Left colon (tissue), 2 donors: ENCODE results near the gene MSLN. TPM values are rescaled to one million over a fixed set of nuclear protein-coding genes. Genes with fewer than 3 reads are reported as not detected.
A peak's percentile ranks its signal among the peaks of the same experiment; 100 is the strongest.

Experiments used
- ATAC-seq: fragments of 200-7000 bp; cut with Tn5 transposase; one replicate; pipeline ENCODE4 v1.9.1; 2020; ENCODE audit warnings: mild to moderate bottlenecking, moderate library complexity
- DNase-seq, 2 donors: peaks; one replicate each; pipeline ENCODE4 v3.0.0-alpha.2; 2020
- intact Hi-C, 2 donors: fragments of 100-400 bp; cut with DNase I in 1 of 2; cut with micrococcal nuclease in 1 of 2; formaldehyde crosslinking; loops; one replicate each; pipeline versions ENCODE4 v1.11.2 to v1.14.0; 2022; cut with DNase I, micrococcal nuclease
- total RNA-seq, 2 donors: library from RNA; stranded (reverse); fragmentation: NEBNext Ultra II Directional; extraction: Animal tissue kit (Norgen Biotek cat#: 25700); gene quantifications; one replicate each; pipeline ENCODE4 v1.2.1, GENCODE V29; 2021
- donor health status: DM: no; HTN: no; CAD: no.
- donor health status: DM: yes; HTN: yes; CAD: no.

MSLN gene
- total RNA-seq, 2 donors from 2014 or later = 6.4 to 7.0 TPM

DNA sequence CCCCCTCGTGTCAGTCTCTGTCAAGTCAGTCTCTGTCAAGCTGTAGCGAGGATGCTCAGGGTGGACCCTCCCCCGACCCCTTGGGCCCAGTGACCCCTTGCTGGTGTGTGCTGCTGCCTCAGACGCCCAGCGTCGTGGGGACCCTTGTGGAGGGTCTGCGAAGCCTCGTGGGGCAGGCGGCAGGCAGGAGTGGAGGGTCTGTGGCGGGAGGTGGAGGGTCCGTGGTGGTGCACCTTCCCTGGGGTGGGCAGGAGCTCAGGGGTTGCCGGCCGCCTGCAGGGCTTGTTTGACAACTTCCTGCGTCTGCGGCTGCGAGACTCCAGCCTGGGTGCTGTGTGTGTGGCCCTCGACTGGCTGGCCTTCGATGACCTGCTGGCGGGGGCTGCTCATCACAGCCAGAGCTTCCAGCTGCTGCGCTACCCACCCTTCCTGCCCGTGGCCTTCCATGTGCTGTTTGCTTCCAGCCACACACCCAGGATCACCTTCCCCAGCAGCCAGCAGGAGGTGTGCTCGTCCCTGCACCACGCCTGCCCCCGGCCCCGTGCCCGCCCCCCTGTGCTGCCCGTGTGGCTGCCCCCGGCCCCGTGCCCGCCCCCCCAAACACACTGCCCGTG is 34.4 kb downstream of the MSLN start:
- no peak for ATAC-seq
- DNase-seq = no peak
- intact Hi-C loops = no loop called here

DNA sequence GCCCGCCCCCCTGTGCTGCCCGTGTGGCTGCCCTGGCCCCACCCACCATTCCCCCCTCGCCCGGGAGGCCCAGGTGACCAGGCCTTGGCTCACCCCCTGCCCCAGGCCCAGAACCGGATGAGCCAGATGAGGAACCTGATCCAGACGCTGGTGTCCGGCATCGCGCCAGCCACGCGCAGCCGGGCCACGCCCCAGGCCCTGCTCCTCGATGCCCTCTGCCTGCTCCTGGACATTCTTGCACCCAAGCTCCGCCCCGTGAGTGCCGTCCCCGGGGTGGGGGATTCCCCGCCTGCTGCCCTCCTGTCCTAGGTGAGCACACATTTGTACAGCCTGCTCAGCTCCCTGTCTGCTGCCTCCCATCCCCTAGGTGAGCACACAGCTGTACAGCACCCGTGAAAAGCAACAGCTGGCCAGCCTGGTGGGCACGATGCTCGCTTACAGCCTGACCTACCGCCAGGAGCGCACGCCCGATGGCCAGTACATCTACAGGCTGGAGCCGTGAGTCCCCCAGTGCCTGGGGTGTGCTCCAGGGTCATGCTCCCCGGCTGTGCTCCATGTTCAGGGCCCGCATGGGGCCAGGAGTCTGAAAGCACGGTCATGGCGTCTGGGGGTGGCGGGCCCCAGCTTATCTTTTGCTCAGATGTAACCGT is 35.2 kb downstream of the MSLN start:
- intact Hi-C loops = no loop called here
- DNase-seq (peak in 1 of 2 donors; percentile 52), ATAC-seq (peak; percentile 74)

DNA sequence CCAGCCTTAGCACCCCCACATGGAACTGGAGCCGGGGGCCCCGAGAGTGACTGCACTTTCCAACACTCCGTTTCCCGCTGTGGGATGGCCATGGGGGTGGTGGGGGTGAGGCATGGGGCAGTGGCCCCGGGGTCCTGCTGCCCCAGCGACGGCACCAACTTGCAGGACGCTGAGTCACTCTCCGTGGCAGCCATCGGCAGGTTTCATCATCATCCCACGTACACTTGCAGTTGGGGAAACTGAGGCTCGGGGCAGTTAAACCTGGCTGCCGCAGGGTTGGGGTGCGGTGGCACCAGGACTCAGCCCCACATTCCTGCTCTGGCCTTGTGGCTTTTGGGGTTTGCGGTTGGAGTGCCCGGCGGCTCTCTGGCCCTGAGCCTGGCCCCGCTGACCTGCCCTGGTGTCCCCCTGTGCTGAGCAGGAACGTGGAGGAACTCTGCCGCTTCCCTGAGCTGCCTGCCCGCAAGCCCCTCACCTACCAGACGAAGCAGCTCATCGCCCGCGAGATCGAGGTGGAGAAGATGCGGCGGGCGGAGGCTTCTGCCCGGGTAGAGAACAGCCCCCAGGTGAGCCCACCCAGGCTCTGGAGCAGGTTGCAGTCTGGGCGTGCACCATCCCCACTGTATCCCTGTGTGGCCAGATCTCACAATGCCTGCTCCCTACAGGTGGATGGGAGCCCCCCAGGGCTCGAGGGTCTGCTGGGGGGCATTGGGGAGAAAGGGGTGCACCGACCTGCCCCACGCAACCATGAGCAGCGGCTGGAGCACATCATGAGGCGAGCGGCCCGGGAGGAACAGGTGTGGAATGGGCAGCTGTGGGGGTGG is 36.0 kb downstream of the MSLN start:
- intact Hi-C loops = no loop called here
- ATAC-seq (no peak), DNase-seq (no peak)

DNA sequence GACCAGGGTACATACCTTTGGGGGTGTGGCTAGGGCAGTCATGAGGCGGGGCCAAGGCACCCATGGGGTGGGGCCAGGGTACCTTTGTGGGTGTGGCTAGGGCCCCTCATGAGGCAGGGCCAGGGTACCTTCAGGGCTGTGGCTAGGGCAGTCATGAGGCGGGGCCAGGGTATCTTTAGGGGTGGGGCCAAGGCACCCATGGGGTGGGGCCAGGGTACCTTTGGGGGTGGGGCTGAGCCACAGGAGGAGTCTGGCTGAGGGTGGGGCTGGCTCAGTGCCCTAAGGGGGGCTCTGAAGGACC is 36.5 kb downstream of the MSLN start:
- intact Hi-C loops = no loop called here
- DNase-seq (no peak), ATAC-seq (peak; percentile 49)

DNA sequence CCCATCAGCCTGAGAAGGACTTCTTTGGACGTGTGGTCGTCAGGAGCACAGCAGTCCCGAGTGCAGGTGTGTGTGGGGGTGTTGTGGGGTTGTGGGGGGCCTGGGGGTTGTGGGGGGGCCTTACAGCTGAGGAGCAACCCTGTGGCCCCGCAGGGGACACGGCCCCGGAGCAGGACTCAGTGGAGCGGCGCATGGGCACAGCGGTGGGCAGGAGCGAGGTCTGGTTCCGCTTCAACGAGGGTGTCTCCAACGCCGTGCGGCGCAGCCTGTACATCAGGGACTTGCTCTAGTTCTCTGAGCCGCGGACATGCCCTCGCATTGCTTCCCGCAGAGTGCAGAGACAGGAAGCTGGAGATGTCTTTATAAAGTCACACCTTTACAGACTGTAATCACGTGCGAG is 37.2 kb downstream of the MSLN start:
- no peak for ATAC-seq
- intact Hi-C loops = no loop called here
- no peak for DNase-seq

DNA sequence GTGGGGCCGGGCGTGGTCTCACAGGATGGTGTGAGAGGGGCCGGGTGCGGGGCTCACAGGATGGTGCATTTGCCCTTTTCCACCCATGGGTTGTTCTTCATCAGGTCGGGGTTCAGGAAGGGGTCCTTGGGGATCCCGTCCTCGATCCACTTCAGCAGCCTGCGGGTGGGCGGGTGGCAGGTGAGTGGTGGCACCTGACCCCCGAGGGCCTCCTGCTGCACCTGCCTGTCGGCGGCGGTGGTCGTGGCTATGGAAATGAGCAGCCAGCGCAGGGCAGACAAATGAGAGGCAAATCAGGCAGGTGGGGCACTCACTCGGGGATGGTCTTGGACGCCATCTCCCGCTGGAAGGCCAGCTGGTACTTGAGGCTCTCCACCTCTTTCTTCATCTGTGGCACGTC is 38.1 kb downstream of the MSLN start:
- no peak for ATAC-seq
- no peak for DNase-seq
- intact Hi-C loops = no loop called here

DNA sequence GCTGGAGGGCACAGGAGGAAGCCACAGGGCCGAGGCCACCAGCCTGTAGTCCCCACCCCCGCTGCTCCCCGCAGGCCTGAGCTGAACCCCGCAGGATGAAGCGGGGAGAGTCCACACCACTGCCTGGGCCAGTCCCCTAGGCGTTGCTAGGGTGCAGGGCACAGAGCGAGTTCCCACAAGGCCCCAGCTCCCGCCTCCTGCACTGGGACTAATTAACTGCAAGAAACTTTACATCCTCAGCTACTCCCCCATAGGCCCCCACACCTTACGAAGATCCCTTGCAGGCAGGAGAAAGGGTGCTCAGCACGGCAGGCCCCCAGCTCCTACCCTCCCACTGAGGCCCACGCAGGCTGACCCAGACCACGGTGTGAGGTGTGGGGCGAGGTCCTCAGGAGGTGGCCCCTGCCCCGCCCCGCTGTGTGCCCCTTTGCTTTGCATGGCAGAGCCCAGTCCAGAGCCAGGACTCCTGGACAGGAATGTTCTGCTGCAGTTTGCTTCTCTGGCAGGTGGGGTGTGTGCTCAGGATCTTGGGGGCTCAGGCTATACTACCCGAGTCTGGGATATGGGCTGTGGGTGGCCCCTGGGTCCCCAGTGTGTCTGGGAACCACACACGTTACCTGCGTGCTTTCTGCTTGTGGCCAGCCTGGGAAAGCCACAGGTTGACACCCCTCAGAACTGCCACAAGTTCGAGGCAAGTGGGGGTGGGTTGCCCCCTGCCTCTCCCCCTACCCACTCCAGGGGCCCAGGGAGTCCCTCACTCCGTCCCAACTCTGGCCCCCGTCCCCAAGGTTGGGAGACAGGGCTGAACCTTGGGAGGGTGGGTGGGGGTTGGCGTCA is 38.8 kb downstream of the MSLN start:
- ATAC-seq (no peak), DNase-seq (no peak)
- intact Hi-C loops = no loop called here

DNA sequence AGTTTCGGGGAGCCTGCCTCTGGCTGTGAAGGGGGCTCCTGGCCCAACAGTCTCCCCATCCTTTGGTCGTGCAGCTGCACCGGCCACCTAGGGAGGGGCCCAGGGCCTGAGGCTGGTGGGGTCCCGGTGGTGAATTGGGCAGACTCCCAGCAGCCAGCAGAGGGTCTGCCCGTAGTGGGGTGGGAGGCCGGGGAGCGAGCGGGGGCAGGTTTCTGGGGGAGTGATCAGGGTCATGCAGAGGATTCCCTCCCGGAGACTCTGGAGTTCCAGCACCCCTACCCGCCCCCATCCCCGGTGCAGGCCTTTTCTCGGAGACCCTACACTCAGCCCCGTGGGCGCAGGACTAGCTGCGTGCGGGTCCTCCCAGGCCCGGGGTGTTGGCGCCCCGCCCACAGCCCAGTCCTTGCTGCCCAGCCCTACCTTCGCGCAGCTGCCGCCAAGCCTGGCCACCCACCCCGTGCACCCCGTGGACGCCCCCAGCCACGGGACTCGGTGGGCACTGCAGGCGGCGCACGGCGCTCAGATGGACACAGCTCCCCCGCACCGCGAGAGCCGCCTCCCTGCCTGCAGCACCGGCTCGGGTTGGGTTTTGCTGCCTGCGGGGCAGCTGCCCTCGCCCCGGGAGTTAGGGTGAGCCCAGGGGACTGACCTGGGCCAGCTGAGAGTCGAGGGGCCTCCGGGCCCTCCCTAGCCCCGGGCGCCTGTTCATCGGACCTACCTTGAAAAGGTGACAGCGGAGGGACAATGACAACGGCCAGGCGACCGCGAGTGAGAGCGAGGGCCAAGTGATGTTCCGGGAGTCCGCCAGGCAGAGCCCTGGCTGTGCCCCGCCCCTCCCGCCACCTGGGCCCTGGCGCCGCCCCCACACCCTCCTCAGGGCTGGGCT is 39.7 kb downstream of the MSLN start, which contains the start of gene GNG13:
Gene GNG13 (minus strand): TSS at position 787 of the 886 bp plus-strand sequence. CDS start 1,657 bp downstream, outside the sequence.
- intact Hi-C loops = no loop called here
- DNase-seq (no peak), ATAC-seq (peak; percentile 15)

DNA sequence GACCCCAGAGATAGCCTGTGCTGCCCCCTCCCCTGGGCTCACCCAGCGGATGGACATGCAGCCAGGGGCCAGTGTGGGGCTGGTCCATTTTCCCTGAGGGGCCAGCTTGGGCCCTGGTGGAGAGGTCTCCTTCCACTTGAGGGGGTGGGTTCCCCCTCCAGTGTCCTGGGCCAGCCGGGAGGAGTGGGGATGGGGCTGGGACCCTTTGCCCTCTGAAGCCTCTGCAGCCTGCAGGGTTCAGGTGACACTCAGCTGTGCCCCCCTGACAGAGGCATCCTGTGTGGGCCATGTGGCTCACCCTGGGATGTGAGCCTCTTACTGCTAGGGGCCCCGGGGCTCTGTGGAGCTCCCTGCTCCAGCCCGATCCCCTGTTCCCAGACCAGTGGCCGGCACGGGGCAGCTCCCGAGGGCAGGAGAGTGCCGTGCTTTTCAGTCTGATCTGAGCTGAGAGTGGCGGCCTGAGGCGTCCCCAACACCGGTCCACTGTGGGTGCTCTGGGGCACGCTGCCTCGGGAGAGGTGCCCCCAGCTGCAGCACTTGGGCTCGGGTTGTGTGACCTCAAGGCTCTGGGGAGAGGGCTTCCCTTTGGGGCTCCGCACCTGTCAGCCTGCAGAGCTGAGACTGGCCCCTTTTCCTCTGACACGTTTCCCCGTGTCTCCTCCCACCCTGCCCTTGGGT is 40.4 kb downstream of the MSLN start:
- intact Hi-C loops = no loop called here
- ATAC-seq (no peak), DNase-seq (no peak)

DNA sequence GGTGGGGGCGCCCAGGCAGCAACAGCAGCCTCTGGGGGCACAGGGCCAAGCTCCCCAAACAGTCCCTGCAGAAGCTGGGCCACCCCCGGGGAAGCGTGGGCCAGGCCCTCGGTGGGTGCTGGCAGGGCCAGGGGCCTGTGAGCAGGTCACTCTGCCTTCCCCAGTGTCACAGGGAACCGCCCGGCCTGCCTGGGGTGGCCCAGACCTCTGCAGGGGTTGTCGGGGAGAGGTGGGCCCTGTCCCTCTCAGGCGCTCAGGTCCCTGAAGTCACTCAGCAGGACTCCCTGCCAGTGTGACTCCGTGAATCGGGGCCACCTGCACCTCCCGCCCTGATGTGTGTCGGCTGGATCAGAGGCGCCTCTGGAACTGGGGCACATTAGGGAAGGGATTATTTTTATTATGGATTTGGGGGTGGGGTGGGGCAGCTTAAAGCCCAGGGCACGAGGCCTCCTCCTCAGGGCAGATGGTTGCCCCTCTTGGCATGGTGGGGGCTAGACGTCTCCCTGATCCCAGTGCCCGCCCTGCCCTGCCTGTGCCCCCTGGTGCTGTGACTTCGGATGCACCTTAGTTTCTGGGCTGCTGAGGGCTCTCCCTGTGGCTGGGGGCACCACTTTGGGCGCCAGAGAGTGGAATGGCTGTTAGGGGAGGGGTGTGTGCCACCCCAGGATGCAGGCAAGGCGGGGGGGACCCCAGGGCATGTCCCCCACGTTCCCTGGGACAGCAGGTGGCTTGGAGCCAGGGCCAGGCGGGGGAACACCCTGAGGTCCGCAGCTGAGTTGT is 41.2 kb downstream of the MSLN start:
- DNase-seq = no peak
- no peak for ATAC-seq
- intact Hi-C loops = no loop called here

DNA sequence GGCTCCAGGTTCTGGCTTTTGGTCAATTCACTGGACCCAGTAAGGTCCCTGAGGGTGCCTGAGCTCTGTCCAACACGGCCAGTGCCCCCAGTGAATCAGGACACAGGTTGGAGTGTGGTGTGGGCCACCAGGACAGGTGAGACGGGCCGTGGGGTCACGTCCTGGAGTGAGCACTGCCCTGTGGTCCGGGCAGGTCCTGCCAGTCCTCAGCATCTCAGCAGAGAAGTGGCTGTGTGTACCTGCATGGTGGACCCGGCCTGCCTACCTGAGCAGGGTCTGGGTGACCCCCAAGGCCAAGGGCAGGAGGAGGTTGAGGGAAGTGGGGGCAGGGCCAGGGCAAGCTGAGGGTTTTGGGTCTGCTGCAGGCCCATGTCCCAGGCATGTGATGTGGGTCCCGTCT is 41.9 kb downstream of the MSLN start:
- ATAC-seq = no peak
- intact Hi-C loops = no loop called here
- DNase-seq = no peak

DNA sequence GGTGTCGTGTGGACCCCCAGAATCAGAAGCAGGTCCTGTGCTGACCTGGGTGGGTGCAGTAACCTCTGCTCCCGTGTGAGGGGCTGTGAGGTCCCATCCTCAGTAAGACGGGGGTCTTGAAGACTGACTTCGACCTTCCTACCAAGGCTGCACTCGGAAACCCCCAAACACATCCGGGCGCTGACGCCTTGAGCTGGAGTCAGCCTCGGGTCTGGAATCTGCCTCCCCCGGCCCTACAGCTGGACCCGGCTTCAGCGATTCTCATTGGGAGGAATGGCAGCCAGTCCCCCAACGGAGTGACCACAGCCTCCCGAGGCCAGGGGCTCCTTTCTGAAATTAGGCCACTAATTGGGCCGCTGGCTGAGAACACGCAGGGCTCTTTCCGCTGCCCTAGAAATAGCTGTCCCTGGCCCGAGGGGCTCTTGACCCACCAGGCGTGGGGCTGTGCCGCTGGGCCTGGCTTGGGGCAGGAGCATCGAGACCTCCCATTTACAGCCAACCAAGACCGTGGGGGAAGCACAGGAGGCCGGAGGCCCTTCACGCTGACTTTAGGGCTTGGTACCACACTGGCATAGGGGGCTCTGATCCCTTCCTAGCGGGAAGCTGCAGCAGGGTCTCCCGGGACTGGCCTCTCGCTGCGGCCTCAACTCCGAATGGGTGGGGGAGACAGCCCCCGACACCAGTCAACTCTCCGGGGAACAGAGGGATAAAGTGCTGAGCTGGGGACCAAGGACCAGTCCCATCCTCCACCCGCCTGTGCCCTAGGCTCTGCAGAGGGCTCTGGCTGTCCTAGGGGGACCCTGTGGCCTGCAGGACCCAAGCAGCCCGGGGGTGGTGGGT is 42.6 kb downstream of the MSLN start:
- ATAC-seq (no peak), DNase-seq (no peak)
- intact Hi-C loops = no loop called here

DNA sequence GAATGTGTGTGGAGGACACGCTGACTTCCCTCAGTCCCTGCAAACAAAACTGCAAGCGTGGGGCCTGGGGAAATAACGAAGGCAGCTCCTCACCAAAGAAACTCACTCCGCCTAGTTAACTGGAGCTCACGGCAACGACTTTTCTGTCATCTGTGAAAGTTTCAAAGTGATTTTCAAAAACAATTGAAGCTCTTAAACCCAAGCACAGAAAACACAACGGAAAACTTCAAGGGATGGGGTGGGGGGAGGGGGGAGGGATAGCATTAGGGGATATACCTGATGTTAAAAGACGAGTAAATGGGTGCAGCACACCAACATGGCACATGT is 43.2 kb downstream of the MSLN start:
- intact Hi-C loops = no loop called here
- ATAC-seq = no peak
- DNase-seq = no peak

DNA sequence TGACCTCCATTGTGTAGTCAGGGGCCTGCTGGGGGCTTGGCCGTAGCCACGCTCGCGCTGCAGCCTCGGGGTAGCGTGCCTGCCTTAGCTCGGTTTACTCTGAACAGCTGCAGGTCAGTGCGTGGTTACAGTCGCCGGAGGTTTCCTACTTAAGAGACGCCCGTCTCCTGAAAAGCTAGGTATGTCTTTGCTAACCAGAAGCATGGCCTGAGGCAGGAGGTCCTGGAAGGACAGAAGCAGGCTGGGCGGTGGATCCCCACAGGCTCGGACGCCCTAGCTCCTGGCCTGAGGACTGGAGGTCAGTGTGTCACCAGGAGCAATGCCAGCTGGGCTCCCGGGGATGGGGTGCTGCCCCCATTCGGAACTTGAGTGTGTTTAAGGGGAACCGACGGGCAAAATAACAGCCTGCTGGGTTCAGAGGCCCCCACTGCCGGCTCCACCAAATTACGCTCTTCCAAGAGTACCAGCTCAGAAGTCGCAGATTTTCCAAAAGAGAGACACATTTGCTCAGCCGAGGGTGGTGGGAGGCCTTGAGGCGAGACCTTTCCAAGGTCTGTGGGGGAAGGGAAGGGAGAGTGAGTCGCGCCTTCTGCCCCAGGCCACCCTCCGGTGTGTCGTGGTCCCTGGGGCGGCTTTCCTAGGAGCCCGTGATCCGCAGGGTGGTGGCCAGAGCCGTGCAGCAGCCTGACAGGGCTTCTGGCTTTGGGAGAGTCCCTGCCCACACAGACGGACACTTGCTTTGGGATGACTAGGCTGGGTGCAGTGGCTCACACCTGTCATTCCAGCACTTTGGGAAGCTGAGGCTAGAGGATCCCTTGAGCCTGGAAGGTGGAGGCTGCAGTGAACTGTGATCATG is 43.9 kb downstream of the MSLN start:
- DNase-seq (no peak), ATAC-seq (no peak)
- intact Hi-C loops = no loop called here

DNA sequence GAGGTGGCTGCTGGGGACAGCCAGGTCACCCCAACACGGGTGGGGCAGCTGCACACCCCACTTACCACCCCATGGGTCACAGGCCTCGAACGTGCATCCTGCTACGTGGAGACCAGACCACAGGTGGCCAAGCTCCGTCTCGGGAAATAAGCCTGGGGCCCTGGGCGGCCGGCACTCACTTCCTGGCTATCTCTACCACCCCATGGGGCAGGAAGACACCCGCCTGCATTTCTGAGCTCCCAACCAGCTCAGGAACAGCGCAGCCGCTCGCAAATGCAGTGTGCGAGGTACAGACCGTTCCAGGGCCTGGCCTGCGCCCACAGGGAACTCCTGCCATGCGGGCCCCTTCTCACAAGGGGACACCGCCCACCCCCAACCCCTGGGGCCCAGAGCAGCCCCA is 44.9 kb downstream of the MSLN start:
- intact Hi-C loops = no loop called here
- no peak for ATAC-seq
- no peak for DNase-seq
